ENCODE results near the gene FAM184A. TPM values are rescaled to one million over a fixed set of nuclear protein-coding genes. Genes with fewer than 3 reads are reported as not detected.
"Not testable (repeated sequence)": the region's sequence is repeated elsewhere in the genome, so short reads cannot be mapped to it uniquely, and the experiment has no call there.

The FAM184A gene
- total RNA-seq, 1 donor from 2014 or later: 24.8 TPM

- Histone ChIP-seq H3K9me3 (ENCODE audit: low read depth) (no peaks in the 10 kb centered on the region), H3K79me2 (ENCODE audit: low read depth) (no peaks in the 10 kb centered on the region), H3K4me1 (peaks cover 21% of the 10 kb centered on the region), H3K9ac (no peak overlapping the region), H3K27me3 (peaks cover 52% of the 10 kb centered on the region), H3F3A (ENCODE audit: low read depth) (peaks cover 5% of the 10 kb centered on the region), H3K4me3 (no peak overlapping the region), H3K36me3 (no peaks in the 10 kb centered on the region), H3K4me2 (no peak overlapping the region), H3K27ac (no peak overlapping the region), H4K20me1 (ENCODE audit: low read depth) (peaks cover 34% of the 10 kb centered on the region), H2AFZ (replicated peaks) (no peak overlapping the region)
- Mint-ChIP-seq H3K4me1 (peaks cover 14% of the 10 kb centered on the region), H3K27me3 (ENCODE audit: insufficient read depth, low read depth) (no peaks in the 10 kb centered on the region), H3K4me3 (no peak overlapping the region), H3K9me3 (no peaks in the 10 kb centered on the region), H3K27ac (no peak overlapping the region), H3K36me3 (peaks cover 2% of the 10 kb centered on the region)
- TF ChIP-seq, protein P1, sequence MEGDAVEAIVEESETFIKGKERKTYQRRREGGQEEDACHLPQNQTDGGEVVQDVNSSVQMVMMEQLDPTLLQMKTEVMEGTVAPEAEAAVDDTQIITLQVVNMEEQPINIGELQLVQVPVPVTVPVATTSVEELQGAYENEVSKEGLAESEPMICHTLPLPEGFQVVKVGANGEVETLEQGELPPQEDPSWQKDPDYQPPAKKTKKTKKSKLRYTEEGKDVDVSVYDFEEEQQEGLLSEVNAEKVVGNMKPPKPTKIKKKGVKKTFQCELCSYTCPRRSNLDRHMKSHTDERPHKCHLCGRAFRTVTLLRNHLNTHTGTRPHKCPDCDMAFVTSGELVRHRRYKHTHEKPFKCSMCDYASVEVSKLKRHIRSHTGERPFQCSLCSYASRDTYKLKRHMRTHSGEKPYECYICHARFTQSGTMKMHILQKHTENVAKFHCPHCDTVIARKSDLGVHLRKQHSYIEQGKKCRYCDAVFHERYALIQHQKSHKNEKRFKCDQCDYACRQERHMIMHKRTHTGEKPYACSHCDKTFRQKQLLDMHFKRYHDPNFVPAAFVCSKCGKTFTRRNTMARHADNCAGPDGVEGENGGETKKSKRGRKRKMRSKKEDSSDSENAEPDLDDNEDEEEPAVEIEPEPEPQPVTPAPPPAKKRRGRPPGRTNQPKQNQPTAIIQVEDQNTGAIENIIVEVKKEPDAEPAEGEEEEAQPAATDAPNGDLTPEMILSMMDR (IDR thresholded peaks at IDR 0.05): no peak
- TF ChIP-seq EZH2phosphoT487 (IDR thresholded peaks at IDR 0.05) (no peak), EZH2 (IDR thresholded peaks at IDR 0.05) (no peak)
- DNase-seq (ENCODE audit: low spot score): no peak
Observed at GRCh38 chr6:119025793-119026192, 52.7 kb downstream of the FAM184A start.

- Histone ChIP-seq H3F3A (ENCODE audit: low read depth) (peaks cover 5% of the 10 kb centered on the region), H3K4me1 (peaks cover 21% of the 10 kb centered on the region), H3K9me3 (ENCODE audit: low read depth) (no peaks in the 10 kb centered on the region), H2AFZ (replicated peaks) (no peak overlapping the region), H3K9ac (no peak overlapping the region), H4K20me1 (ENCODE audit: low read depth) (peaks cover 34% of the 10 kb centered on the region), H3K27me3 (peaks cover 52% of the 10 kb centered on the region), H3K4me3 (no peak overlapping the region), H3K4me2 (peak overlapping the region; percentile 4), H3K36me3 (no peaks in the 10 kb centered on the region), H3K27ac (no peak overlapping the region), H3K79me2 (ENCODE audit: low read depth) (no peaks in the 10 kb centered on the region)
- H3K27ac Mint-ChIP-seq: no peak overlapping the region
- no peaks in the 10 kb centered on the region for H3K27me3 Mint-ChIP-seq (ENCODE audit: insufficient read depth, low read depth)
- TF ChIP-seq EZH2phosphoT487 (IDR thresholded peaks at IDR 0.05) (peak; percentile 96), EZH2 (IDR thresholded peaks at IDR 0.05) (no peak)
- peaks cover 14% of the 10 kb centered on the region for H3K4me1 Mint-ChIP-seq
- no peak overlapping the region for H3K4me3 Mint-ChIP-seq
- DNase-seq (ENCODE audit: low spot score): peak; percentile 59
- H3K36me3 Mint-ChIP-seq: peaks cover 5% of the 10 kb centered on the region
- no peaks in the 10 kb centered on the region for H3K9me3 Mint-ChIP-seq
Observed at GRCh38 chr6:119024111-119024510, 54.4 kb downstream of the FAM184A start.

DNA sequence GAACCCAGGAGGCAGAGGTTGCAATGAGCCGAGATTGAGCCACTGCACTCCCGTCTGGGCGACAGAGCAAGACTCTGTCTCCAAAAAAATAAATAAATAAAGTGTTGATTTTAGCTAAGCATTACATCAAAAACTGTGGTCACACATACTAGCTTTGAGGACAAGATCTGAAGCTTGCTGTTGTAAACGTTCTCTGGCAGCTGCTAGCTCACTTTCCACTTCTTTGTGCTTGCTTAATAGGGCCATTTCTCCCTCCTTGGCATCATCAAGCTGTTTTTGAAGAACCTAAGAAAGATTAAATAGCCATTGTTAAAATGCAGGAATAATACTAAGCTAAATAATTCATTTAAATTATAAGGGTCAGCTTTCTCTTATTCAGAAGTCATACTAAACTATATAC lies 55.7 kb downstream of the FAM184A start:
- H3K9ac ChIP-seq: no peak overlapping the region
- peaks cover 11% of the 10 kb centered on the region for H3K4me1 Mint-ChIP-seq
- H3K27me3 ChIP-seq: peaks cover 52% of the 10 kb centered on the region
- DNase-seq (ENCODE audit: low spot score): no peak
- H3K4me3 ChIP-seq: no peak overlapping the region
- H3K4me1 ChIP-seq: peaks cover 15% of the 10 kb centered on the region
- H3K79me2 ChIP-seq (ENCODE audit: low read depth): no peaks in the 10 kb centered on the region
- H3K36me3 ChIP-seq: no peaks in the 10 kb centered on the region
- H4K20me1 ChIP-seq (ENCODE audit: low read depth): peaks cover 34% of the 10 kb centered on the region
- H3K27me3 Mint-ChIP-seq (ENCODE audit: insufficient read depth, low read depth): no peaks in the 10 kb centered on the region
- H3K4me2 ChIP-seq: no peak overlapping the region
- no peak overlapping the region for H3K27ac Mint-ChIP-seq
- H2AFZ ChIP-seq (replicated peaks): no peak overlapping the region
- H3F3A ChIP-seq (ENCODE audit: low read depth): peaks cover 5% of the 10 kb centered on the region
- H3K4me3 Mint-ChIP-seq: no peak overlapping the region
- no peaks in the 10 kb centered on the region for H3K9me3 Mint-ChIP-seq
- TF ChIP-seq, protein P1 (IDR thresholded peaks at IDR 0.05): no peak
- TF ChIP-seq EZH2phosphoT487 (IDR thresholded peaks at IDR 0.05): no peak
- no peak for TF ChIP-seq EZH2 (IDR thresholded peaks at IDR 0.05)
- no peaks in the 10 kb centered on the region for H3K9me3 ChIP-seq (ENCODE audit: low read depth)
- no peak overlapping the region for H3K27ac ChIP-seq
- H3K36me3 Mint-ChIP-seq: peaks cover 5% of the 10 kb centered on the region

GRCh38 chr6:119020597-119021561 lies 57.6 kb downstream of the FAM184A start:
- Histone ChIP-seq H3F3A (ENCODE audit: low read depth) (peaks cover 5% of the 10 kb centered on the region), H3K36me3 (no peaks in the 10 kb centered on the region), H3K27me3 (peaks cover 35% of the 10 kb centered on the region), H3K79me2 (ENCODE audit: low read depth) (no peaks in the 10 kb centered on the region), H2AFZ (replicated peaks) (no peak overlapping the region), H3K9ac (no peak overlapping the region), H3K4me1 (peaks cover 9% of the 10 kb centered on the region), H4K20me1 (ENCODE audit: low read depth) (peaks cover 33% of the 10 kb centered on the region), H3K27ac (no peak overlapping the region), H3K9me3 (ENCODE audit: low read depth) (no peaks in the 10 kb centered on the region), H3K4me2 (no peak overlapping the region), H3K4me3 (no peak overlapping the region)
- peaks cover 10% of the 10 kb centered on the region for H3K4me1 Mint-ChIP-seq
- no peak overlapping the region for H3K4me3 Mint-ChIP-seq
- H3K36me3 Mint-ChIP-seq: peaks cover 13% of the 10 kb centered on the region
- H3K27ac Mint-ChIP-seq: no peak overlapping the region
- DNase-seq (ENCODE audit: low spot score): no peak
- H3K9me3 Mint-ChIP-seq: peaks cover 2% of the 10 kb centered on the region
- no peaks in the 10 kb centered on the region for H3K27me3 Mint-ChIP-seq (ENCODE audit: insufficient read depth, low read depth)
- no peak for TF ChIP-seq EZH2 (IDR thresholded peaks at IDR 0.05)

- H3K4me3 Mint-ChIP-seq; H3K9me3 ChIP-seq (ENCODE audit: low read depth); H3K79me2 ChIP-seq (ENCODE audit: low read depth); H3K4me1 Mint-ChIP-seq; H3K27ac ChIP-seq; H3K9me3 Mint-ChIP-seq; H2AFZ ChIP-seq (replicated peaks); H3K36me3 ChIP-seq; H3K27ac Mint-ChIP-seq; H3K27me3 Mint-ChIP-seq (ENCODE audit: insufficient read depth, low read depth); H3K4me2 ChIP-seq; H3K9ac ChIP-seq; H3K4me3 ChIP-seq; H4K20me1 ChIP-seq (ENCODE audit: low read depth); H3K4me1 ChIP-seq; H3F3A ChIP-seq (ENCODE audit: low read depth); H3K27me3 ChIP-seq; DNase-seq (ENCODE audit: low spot score): not testable (repeated sequence)
- H3K36me3 Mint-ChIP-seq: peaks cover 13% of the 10 kb centered on the region
Observed at GRCh38 chr6:119015165-119015564, 63.3 kb downstream of the FAM184A start.

Data from neural progenitor cell (in vitro differentiated cells).